GM19324 (cell line): ENCODE measurements around the gene CKAP5.

ENCODE experiments used
- ATAC-seq: cut with Tn5 transposase; IDR thresholded peaks from one replicate; pipeline ENCODE4 v1.9.1; 2021; ENCODE audit warnings: mild to moderate bottlenecking, moderate library complexity; ENCODE audit not compliant: unreplicated experiment, low FRiP score

CKAP5 gene

GRCh38 chr11:46845740-46846509 lies at the start of gene CKAP5:
CKAP5 (minus strand) TSS chr11:46846280; CDS start chr11:46821231, 25,049 bp downstream.
- peak; percentile 95 for ATAC-seq

DNA sequence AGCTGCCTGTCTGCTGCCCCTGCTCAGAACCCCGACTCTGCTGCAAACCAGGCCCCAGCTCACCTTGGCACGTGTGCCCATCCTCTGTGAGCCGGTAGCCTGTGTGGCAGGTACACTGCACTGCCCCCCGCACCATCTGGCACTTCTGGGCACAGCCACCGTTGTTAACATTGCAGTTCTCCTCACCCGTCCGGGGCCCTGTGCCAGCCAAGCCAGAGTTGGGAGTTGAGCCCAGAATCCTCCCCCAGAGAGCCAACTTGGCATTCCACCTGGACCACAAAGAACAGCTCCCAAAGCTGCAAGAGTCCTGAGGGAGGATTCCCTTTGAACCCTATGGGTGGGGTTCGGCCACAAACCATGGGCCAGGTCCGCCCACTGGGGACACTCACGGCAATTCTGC lies 49.7 kb upstream of the CKAP5 start:
- no peak for ATAC-seq

DNA sequence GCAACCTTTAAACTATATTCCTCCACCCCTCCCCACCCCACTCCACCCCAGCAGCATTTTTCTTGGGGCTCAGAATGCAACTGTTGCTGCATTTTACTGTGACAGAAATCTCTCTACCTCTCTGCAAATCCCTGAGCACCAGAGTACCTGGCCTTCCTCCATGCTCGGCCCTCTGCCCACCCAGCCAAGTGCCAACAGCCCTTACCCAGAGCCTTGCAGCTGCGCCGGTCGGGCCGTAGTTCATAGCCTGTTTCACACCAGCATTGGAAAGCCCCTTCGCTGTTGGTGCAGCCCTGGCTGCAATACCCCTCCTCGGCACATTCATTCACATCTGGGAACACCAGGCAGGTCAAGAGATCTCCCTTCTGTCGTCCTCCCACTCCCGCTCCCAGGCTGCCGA lies 48.9 kb upstream of the CKAP5 start:
- ATAC-seq = no peak

- ATAC-seq = no peak
Observed at GRCh38 chr11:46894506-46894905, 48.4 kb upstream of the CKAP5 start.

- no peak for ATAC-seq
Observed at GRCh38 chr11:46892838-46893237, 46.8 kb upstream of the CKAP5 start.

GRCh38 chr11:46892109-46892508 lies 46.0 kb upstream of the CKAP5 start:
- ATAC-seq = no peak

GRCh38 chr11:46890665-46891064 lies 44.6 kb upstream of the CKAP5 start:
- no peak for ATAC-seq

DNA sequence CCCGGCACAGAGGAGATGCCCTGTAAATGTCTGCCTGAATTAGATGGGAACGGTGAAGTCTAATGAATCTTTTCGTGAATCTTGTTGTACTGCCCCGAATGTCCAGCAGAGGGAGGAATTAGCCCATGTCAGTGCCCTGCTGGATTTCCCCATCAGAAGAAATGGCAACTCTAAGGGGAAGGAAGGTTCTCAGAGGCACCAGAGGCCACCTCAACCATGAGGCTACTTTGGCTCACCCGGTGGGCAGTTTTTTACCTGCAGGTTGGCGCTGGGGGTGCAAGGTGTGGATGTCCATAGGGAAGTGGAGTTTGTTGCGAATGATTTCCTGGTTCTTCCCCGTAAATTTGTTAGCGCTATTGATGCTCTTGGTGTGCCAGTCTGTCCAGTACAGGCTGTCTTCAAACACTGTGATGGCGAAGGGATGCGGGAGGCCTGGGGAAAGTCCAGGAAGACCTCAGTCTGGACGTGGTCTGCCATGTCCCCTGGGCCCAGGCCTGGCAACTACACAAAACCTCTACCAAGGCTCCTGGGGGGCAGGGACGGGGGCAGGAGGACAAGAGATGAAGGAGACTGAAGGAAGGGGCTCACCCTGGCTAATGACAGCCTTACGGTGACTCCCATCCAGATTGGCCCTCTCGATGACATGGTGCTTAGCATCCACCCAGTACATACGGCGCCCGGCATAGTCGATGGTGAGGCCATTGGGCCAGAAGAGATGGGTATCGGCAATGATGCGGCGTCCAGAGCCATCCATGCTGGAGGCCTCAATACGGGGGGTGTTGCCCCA lies 43.8 kb upstream of the CKAP5 start:
- ATAC-seq = no peak

DNA sequence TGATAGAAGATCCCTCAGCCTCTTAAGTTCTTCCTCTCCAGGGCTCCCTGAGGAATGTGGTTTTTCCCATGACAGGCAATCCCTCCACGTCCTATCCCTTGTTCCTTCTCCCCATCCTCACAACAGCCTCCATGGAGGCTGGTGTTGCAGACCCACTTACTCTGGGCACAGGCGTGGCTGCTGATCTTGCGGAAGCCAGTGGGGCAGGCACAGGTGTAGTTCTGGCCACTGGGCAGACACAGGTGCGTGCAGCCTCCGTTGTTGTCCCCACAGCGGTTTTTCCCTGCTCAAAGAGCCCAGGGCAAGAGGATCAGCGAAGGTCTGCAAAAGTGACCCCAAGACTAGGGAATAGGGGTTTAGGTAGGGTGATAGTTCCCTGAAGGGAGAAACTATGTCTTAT lies 43.2 kb upstream of the CKAP5 start:
- ATAC-seq = no peak

- ATAC-seq = no peak
Observed at GRCh38 chr11:46888636-46889035, 42.6 kb upstream of the CKAP5 start.

DNA sequence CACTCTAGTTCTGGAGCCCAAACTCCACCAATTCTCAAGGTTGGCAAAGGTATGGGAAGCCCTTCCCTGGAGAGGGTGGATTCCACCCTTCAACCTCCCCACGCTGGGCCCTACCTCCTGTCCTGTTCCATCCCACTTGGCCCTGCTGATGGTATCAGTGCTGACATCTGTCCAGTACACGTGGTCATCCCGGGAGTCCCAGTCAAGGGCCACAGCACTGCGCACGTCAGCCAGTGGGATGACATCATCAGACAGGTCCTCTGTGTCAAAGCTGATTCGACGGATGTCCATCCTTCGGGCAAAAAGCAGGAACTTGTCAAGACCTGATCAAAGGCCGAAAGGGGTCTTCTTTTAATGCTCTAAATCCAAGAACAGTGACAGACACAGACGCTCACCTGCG lies 40.1 kb upstream of the CKAP5 start:
- ATAC-seq = no peak

- ATAC-seq = no peak
Observed at GRCh38 chr11:46879056-46879585, 33.0 kb upstream of the CKAP5 start.

GRCh38 chr11:46877580-46877979 lies 31.5 kb upstream of the CKAP5 start:
- no peak for ATAC-seq

GRCh38 chr11:46876471-46876870 lies 30.4 kb upstream of the CKAP5 start:
- no peak for ATAC-seq

DNA sequence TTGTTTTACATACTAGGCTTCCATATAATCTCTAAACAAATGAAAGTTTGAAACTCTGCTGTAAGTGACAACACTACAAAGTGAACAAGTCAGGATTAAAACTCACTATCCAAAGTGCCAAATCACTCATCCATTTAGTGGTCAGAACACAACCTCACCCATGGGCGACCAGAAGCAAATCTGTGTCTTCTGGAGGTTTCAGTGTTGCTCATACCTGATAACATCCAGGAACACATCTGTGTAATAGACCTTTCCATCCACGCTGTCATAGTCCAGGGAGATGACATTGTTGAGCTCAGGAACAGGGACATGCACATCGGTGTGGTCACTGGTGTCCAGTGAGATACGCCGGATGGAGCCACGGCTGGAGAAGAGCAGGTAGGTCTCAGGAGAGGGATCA lies 28.5 kb upstream of the CKAP5 start:
- ATAC-seq = no peak

- ATAC-seq = no peak
Observed at GRCh38 chr11:46868912-46869311, 22.8 kb upstream of the CKAP5 start.

DNA sequence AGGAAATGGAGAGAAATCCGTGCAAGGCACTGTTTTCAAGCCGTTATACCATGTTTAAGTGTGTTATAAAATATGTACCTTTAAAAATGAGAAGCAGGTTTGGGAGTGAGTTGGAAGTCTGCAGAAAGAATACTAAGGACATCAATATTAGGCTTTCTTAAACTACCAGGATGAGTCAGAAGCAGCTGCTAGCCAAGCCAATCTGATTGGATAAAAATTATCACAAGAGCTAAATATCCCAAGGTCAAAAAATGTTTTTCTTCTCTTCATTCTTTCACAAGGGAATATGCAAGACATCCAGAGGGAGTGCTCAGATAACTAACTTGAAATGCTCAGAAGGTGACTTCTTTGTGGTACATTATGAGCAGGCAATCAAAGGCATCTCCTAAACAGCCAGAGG lies 19.3 kb upstream of the CKAP5 start:
- no peak for ATAC-seq

- ATAC-seq = no peak
Observed at GRCh38 chr11:46860218-46860617, 14.1 kb upstream of the CKAP5 start.

DNA sequence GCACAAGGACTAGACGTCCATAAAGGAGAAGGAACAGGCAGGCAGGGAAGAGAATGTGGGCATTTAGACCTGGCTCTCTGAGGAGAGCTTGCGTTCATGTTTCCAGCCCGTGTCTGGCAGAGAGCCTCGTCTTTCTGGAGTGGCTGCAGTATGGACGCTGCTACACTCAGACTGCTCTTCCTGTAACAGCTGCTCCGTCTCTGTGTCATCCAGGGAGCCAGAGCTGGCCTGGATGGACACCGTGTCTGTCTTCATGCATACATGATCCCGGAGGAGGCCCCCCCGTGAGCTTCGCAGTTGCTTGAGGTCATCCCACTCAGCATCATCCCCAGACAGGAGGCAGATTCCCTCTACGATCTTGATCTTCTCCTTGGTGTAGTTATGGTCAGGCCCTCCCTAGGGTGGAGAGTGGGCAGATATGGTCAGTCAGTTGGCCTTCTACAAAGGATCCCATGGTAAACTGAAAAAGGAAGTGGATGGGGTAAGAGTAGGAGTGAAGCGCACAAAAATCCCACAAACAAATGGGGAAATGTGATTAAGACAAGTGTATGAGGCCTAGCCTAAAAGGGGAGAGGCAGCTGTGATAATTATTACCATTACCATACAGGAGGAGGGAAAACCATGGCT lies 13.0 kb upstream of the CKAP5 start:
- no peak for ATAC-seq

- no peak for ATAC-seq
Observed at GRCh38 chr11:46857666-46858065, 11.6 kb upstream of the CKAP5 start.
